ENCODE results near the gene SCARB1. TPM values are rescaled to one million over a fixed set of nuclear protein-coding genes. Genes with fewer than 3 reads are reported as not detected.
A peak's percentile ranks its signal among the peaks of the same experiment; 100 is the strongest.

SCARB1 gene
- total and polyA plus RNA-seq, 2 of the 13 experiments (the other 11 are each of a cell fraction or from before 2014, with no cell fraction given) = 63.4 to 160 TPM

DNA sequence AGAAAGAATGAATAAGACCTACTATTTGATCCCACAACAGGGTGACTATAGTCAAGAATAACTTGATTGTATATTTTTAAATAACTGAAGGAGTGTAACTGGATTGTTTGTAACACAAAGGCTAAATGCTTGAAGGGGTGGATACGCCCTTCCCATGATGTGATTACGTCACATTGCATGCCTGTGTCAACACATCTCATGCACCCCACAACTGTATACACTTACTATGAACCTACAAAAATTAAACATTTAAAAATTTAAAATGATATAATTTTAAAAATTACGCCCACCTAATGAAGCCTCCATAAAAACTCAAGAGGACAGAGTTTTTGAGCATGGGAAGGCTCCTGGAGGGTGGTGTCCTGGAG, 94.5 kb downstream of the SCARB1 start:
- intact Hi-C loops (cut with micrococcal nuclease; ENCODE audit: unreplicated experiment) (no loop called here), in situ Hi-C loops (cut with HindIII; ENCODE audit: extremely low pct_ligation_motif_present, low pct_unique_long_range_greater_than_20kb) (loop anchor here (5.0 to 10.0 kb wide), 2 partner anchors 202 to 414 kb away; partner anchors contain the start of gene NCOR2)

DNA sequence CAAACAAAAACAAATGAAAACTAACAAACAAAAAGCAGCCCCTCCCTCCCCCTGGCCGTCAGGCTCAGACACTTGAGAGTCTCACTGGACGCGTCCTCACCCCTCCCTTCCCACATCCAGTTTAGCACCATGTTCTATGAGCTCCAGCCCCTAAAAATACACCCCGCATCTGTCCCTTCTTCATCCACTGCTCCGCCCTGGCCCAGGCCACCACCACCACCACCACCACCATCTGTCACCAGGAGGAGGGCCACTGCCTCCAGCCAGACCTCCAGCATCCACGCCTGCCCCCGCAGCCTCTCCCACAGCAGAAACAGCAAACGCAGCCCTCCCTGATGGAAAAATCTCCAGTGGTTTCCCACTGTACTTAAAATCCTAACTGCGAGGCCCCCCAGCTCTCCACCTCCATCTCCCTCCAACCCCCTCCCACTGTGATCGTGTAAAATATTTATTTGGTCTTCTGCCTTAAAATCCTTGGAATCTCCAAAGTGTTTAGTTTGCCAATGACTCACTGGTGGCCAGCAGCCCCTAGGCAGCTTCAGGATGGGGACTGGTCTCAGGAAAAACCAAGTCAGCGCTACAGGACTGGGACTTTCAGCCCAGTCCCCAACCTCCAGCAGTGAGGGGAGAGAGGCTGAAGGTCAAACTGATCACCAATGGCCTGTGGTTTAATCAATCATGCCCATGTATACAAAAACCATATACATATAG, 95.1 kb downstream of the SCARB1 start:
- Histone ChIP-seq H3K4me1 (ENCODE audit: insufficient read depth, low read length) (peaks cover 41% of the 10 kb centered on the region), H3K79me2 (ENCODE audit: insufficient read depth, low read length) (no peaks in the 10 kb centered on the region), H3K9ac (ENCODE audit: insufficient read depth, low read depth, low read length) (no peak overlapping the region), H3K27me3 (ENCODE audit: control insufficient read depth in 1 of 2, insufficient read depth in 2 of 2, low read length in 2 of 2) (no peaks in the 10 kb centered on the region; a peak in 1 of 5 replicates), H3K9me3 (ENCODE audit: low read length) (peaks cover 15% of the 10 kb centered on the region), H4K20me1 (ENCODE audit: insufficient read depth, low read length) (no peaks in the 10 kb centered on the region), H3K4me2 (ENCODE audit: low read depth, low read length) (no peak overlapping the region), H2AFZ (ENCODE audit: low read length) (no peak overlapping the region), H3K4me3 (replicated peaks in 1 of 3; ENCODE audit: insufficient read depth in 1 of 3, low read depth in 2 of 3, low read length in 3 of 3) (no peak overlapping the region), H3K36me3 (replicated peaks in 1 of 2; ENCODE audit: control insufficient read depth in 1 of 2, insufficient read depth in 2 of 2, low read length in 2 of 2) (no peaks in the 10 kb centered on the region), H3K27ac (ENCODE audit: extremely low read length, insufficient read depth, low read length) (no peak overlapping the region)
- no TSS peak for BruUV-seq (replicated peaks)
- intact Hi-C loops (cut with micrococcal nuclease; ENCODE audit: unreplicated experiment) (no loop called here), in situ Hi-C loops (cut with HindIII; ENCODE audit: extremely low pct_ligation_motif_present, low pct_unique_long_range_greater_than_20kb) (loop anchor here (5.0 to 10.0 kb wide), 2 partner anchors 201 to 414 kb away; partner anchors contain the start of gene NCOR2)
- ATAC-seq = no peak
- FAIRE-seq = no peak
- ChIA-PET CTCF (ENCODE audit: low intra/inter-chr PET ratio, low total read pairs) (interaction anchor here (0.6 kb wide), 1 partner anchor 718 kb away, joined by 3 read pairs; no protein-coding TSS in a partner anchor), POLR2A (no interaction called here)
- 57% methylated on average over 11 of the region's 11 CpGs for WGBS (ENCODE audit: low lambda C conversion rate)
- DNase-seq (ENCODE audit: low spot score) = no peak
- TF ChIP-seq, protein P1, sequence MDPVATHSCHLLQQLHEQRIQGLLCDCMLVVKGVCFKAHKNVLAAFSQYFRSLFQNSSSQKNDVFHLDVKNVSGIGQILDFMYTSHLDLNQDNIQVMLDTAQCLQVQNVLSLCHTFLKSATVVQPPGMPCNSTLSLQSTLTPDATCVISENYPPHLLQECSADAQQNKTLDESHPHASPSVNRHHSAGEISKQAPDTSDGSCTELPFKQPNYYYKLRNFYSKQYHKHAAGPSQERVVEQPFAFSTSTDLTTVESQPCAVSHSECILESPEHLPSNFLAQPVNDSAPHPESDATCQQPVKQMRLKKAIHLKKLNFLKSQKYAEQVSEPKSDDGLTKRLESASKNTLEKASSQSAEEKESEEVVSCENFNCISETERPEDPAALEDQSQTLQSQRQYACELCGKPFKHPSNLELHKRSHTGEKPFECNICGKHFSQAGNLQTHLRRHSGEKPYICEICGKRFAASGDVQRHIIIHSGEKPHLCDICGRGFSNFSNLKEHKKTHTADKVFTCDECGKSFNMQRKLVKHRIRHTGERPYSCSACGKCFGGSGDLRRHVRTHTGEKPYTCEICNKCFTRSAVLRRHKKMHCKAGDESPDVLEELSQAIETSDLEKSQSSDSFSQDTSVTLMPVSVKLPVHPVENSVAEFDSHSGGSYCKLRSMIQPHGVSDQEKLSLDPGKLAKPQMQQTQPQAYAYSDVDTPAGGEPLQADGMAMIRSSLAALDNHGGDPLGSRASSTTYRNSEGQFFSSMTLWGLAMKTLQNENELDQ (CRISPR knock-in tag; IDR thresholded peaks at IDR 0.05; ENCODE audit: borderline replicate concordance) = no peak
- TF ChIP-seq ZNF790 (CRISPR knock-in tag; IDR thresholded peaks at IDR 0.05; ENCODE audit: borderline replicate concordance) = no peak
- TF ChIP-seq, protein P2, sequence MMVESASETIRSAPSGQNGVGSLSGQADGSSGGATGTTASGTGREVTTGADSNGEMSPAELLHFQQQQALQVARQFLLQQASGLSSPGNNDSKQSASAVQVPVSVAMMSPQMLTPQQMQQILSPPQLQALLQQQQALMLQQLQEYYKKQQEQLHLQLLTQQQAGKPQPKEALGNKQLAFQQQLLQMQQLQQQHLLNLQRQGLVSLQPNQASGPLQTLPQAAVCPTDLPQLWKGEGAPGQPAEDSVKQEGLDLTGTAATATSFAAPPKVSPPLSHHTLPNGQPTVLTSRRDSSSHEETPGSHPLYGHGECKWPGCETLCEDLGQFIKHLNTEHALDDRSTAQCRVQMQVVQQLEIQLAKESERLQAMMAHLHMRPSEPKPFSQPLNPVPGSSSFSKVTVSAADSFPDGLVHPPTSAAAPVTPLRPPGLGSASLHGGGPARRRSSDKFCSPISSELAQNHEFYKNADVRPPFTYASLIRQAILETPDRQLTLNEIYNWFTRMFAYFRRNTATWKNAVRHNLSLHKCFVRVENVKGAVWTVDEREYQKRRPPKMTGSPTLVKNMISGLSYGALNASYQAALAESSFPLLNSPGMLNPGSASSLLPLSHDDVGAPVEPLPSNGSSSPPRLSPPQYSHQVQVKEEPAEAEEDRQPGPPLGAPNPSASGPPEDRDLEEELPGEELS (CRISPR knock-in tag; IDR thresholded peaks at IDR 0.05) = no peak
- TF ChIP-seq ZNF274 (CRISPR knock-in tag; IDR thresholded peaks at IDR 0.05) = no peak
- TF ChIP-seq, protein P3, sequence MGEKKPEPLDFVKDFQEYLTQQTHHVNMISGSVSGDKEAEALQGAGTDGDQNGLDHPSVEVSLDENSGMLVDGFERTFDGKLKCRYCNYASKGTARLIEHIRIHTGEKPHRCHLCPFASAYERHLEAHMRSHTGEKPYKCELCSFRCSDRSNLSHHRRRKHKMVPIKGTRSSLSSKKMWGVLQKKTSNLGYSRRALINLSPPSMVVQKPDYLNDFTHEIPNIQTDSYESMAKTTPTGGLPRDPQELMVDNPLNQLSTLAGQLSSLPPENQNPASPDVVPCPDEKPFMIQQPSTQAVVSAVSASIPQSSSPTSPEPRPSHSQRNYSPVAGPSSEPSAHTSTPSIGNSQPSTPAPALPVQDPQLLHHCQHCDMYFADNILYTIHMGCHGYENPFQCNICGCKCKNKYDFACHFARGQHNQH (CRISPR knock-in tag; IDR thresholded peaks at IDR 0.05) = no peak

More for the DNA sequence above, 94.5 kb downstream of the SCARB1 start:
- no peak for FAIRE-seq
- no TSS peak for BruUV-seq (replicated peaks)
- H2AFZ ChIP-seq (ENCODE audit: low read length) = no peak overlapping the region
- no peak overlapping the region for H3K27ac ChIP-seq (ENCODE audit: extremely low read length, insufficient read depth, low read length)
- ChIA-PET CTCF (ENCODE audit: low intra/inter-chr PET ratio, low total read pairs) (no interaction called here), POLR2A (no interaction called here)
- no peaks in the 10 kb centered on the region for H3K27me3 ChIP-seq (ENCODE audit: control insufficient read depth in 1 of 2, insufficient read depth in 2 of 2, low read length in 2 of 2)
- no peak for ATAC-seq
- DNase-seq (ENCODE audit: low spot score) = no peak
- H3K4me1 ChIP-seq (ENCODE audit: insufficient read depth, low read length) = peaks cover 46% of the 10 kb centered on the region
- no peaks in the 10 kb centered on the region for H3K79me2 ChIP-seq (ENCODE audit: insufficient read depth, low read length)
- H3K4me2 ChIP-seq (ENCODE audit: low read depth, low read length) = no peak overlapping the region
- no peaks in the 10 kb centered on the region for H4K20me1 ChIP-seq (ENCODE audit: insufficient read depth, low read length)
- no peak overlapping the region for H3K4me3 ChIP-seq (replicated peaks in 1 of 3; ENCODE audit: insufficient read depth in 1 of 3, low read depth in 2 of 3, low read length in 3 of 3)
- H3K36me3 ChIP-seq (replicated peaks in 1 of 2; ENCODE audit: control insufficient read depth in 1 of 2, insufficient read depth in 2 of 2, low read length in 2 of 2) = no peaks in the 10 kb centered on the region
- 26% methylated on average over 3 of the region's 3 CpGs for WGBS (ENCODE audit: low lambda C conversion rate)
- H3K9ac ChIP-seq (ENCODE audit: insufficient read depth, low read depth, low read length) = no peak overlapping the region
- H3K9me3 ChIP-seq (ENCODE audit: low read length) = peaks cover 14% of the 10 kb centered on the region
- TF ChIP-seq SRF (IDR thresholded peaks at IDR 0.05; ENCODE audit: low read depth, low read length) (no peak), MATR3 (CRISPR knock-in tag; IDR thresholded peaks at IDR 0.05) (no peak), SOX5 (CRISPR knock-in tag; IDR thresholded peaks at IDR 0.05; ENCODE audit: borderline replicate concordance) (no peak), ZSCAN22 (CRISPR knock-in tag; IDR thresholded peaks at IDR 0.05) (no peak), ATF7 (IDR thresholded peaks at IDR 0.05) (peak; percentile 50), ATF7 (CRISPR knock-in tag; IDR thresholded peaks at IDR 0.05) (no peak), CEBPB (IDR thresholded peaks at IDR 0.05; ENCODE audit: borderline replicate concordance, low read depth, low read length) (peak; percentile 50; the same call in 1 of the 2 replicates), CREB1 (IDR thresholded peaks at IDR 0.05) (peak; percentile 66), CREB1 (CRISPR knock-in tag; IDR thresholded peaks at IDR 0.05) (no peak)
- TF ChIP-seq, protein P4, sequence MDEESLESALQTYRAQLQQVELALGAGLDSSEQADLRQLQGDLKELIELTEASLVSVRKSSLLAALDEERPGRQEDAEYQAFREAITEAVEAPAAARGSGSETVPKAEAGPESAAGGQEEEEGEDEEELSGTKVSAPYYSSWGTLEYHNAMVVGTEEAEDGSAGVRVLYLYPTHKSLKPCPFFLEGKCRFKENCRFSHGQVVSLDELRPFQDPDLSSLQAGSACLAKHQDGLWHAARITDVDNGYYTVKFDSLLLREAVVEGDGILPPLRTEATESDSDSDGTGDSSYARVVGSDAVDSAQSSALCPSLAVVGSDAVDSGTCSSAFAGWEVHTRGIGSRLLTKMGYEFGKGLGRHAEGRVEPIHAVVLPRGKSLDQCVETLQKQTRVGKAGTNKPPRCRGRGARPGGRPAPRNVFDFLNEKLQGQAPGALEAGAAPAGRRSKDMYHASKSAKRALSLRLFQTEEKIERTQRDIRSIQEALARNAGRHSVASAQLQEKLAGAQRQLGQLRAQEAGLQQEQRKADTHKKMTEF (CRISPR knock-in tag; IDR thresholded peaks at IDR 0.05) = no peak
